Parathyroid adenoma (tissue), 2 donors: ENCODE measurements around the gene CTSA.
"Not testable (repeated sequence)": the region's sequence is repeated elsewhere in the genome, so short reads cannot be mapped to it uniquely, and the experiment has no call there.

ENCODE experiments used
- H2AFZ ChIP-seq: fragments of 300-600 bp; sonication (generic); one replicate; pipeline ENCODE4 v1.7.0; 2017; ENCODE audit warnings: antibody characterized with exemption, mild to moderate bottlenecking
- H3K27ac ChIP-seq: fragments of 300-600 bp; sonication (generic); one replicate; pipeline ENCODE4 v1.7.0; 2017
- H3K27me3 ChIP-seq: fragments of 300-600 bp; sonication (generic); one replicate; pipeline ENCODE4 v1.7.0; 2017; ENCODE audit warnings: low read length; ENCODE audit not compliant: control insufficient read depth, insufficient read depth
- H3K36me3 ChIP-seq: fragments of 300-600 bp; sonication (generic); one replicate; pipeline ENCODE4 v1.7.0; 2017; ENCODE audit warnings: low read length; ENCODE audit not compliant: control insufficient read depth, insufficient read depth
- H3K4me1 ChIP-seq: fragments of 300-600 bp; sonication (generic); one replicate; pipeline ENCODE4 v1.7.0; 2017; ENCODE audit warnings: control low read depth
- H3K4me2 ChIP-seq: fragments of 300-600 bp; sonication (generic); one replicate; pipeline ENCODE4 v1.7.0; 2017; ENCODE audit warnings: low read length
- H3K4me3 ChIP-seq: fragments of 300-600 bp; sonication (generic); one replicate; pipeline ENCODE4 v1.7.0; 2017; ENCODE audit warnings: low read depth, low read length
- H3K79me2 ChIP-seq: fragments of 300-600 bp; sonication (generic); one replicate; pipeline ENCODE4 v1.7.0; 2017; ENCODE audit warnings: control low read depth
- H3K9ac ChIP-seq: fragments of 300-600 bp; sonication (generic); one replicate; pipeline ENCODE4 v1.7.0; 2017; ENCODE audit warnings: mild to moderate bottlenecking
- H3K9me3 ChIP-seq: fragments of 300-600 bp; sonication (generic); one replicate; pipeline ENCODE4 v1.7.0; 2017; ENCODE audit warnings: low read length; ENCODE audit not compliant: control insufficient read depth
- CTCF ChIP-seq: fragments of 300-600 bp; sonication (generic); IDR thresholded peaks from one replicate; pipeline ENCODE4 v1.7.0; 2017; ENCODE audit warnings: antibody characterized with exemption, mild to moderate bottlenecking
- donor health status: primary hyperparathyroidism.

CTSA gene

GRCh38 chr20:45925821-45926506, 34.8 kb downstream of the CTSA start:
- H3K4me1 ChIP-seq: peaks cover 12% of the 10 kb centered on the region
- no peaks in the 10 kb centered on the region for H3K27me3 ChIP-seq
- no peak for TF ChIP-seq CTCF
- H2AFZ ChIP-seq: peak overlapping the region; percentile 30
- no peaks in the 10 kb centered on the region for H3K36me3 ChIP-seq
- no peak overlapping the region for H3K4me2 ChIP-seq
- H3K27ac ChIP-seq: peak overlapping the region; percentile 46
- H3K79me2 ChIP-seq: no peaks in the 10 kb centered on the region
- H3K4me3 ChIP-seq: no peak overlapping the region
- H3K9me3 ChIP-seq: no peaks in the 10 kb centered on the region
- H3K9ac ChIP-seq: no peak overlapping the region

- TF ChIP-seq CTCF: no peak
- no peak overlapping the region for H2AFZ ChIP-seq
Measured at GRCh38 chr20:45926731-45927070, 35.6 kb downstream of the CTSA start.

GRCh38 chr20:45927071-45927878, 36.1 kb downstream of the CTSA start:
- Histone ChIP-seq H3K36me3 (no peaks in the 10 kb centered on the region), H3K4me2 (no peak overlapping the region), H2AFZ (no peak overlapping the region), H3K4me3 (no peak overlapping the region), H3K27ac (no peak overlapping the region), H3K4me1 (peaks cover 12% of the 10 kb centered on the region), H3K79me2 (no peaks in the 10 kb centered on the region), H3K27me3 (no peaks in the 10 kb centered on the region), H3K9ac (no peak overlapping the region), H3K9me3 (no peaks in the 10 kb centered on the region)
- TF ChIP-seq CTCF: no peak

More at GRCh38 chr20:45926731-45927070, 35.6 kb downstream of the CTSA start:
- H3K4me1 ChIP-seq: peaks cover 12% of the 10 kb centered on the region
- H3K79me2 ChIP-seq: no peaks in the 10 kb centered on the region
- H3K36me3 ChIP-seq: no peaks in the 10 kb centered on the region
- no peak overlapping the region for H3K9ac ChIP-seq
- H3K27me3 ChIP-seq: no peaks in the 10 kb centered on the region
- no peak overlapping the region for H3K4me3 ChIP-seq
- no peak overlapping the region for H3K27ac ChIP-seq
- H3K4me2 ChIP-seq: no peak overlapping the region
- no peaks in the 10 kb centered on the region for H3K9me3 ChIP-seq

GRCh38 chr20:45931680-45932079, 40.5 kb downstream of the CTSA start:
- not testable (repeated sequence) for H3K79me2 ChIP-seq, H2AFZ ChIP-seq, H3K4me3 ChIP-seq, H3K9me3 ChIP-seq, H3K27ac ChIP-seq, H3K27me3 ChIP-seq, H3K4me2 ChIP-seq, H3K4me1 ChIP-seq, H3K36me3 ChIP-seq, H3K9ac ChIP-seq

- peak overlapping the region; percentile 95 for H3K27ac ChIP-seq
- H3K9ac ChIP-seq: peak overlapping the region; percentile 91
- H3K4me3 ChIP-seq: peak overlapping the region; percentile 97
- H3K36me3 ChIP-seq: no peaks in the 10 kb centered on the region
- H2AFZ ChIP-seq: peak overlapping the region; percentile 83
- peaks cover 5% of the 10 kb centered on the region for H3K79me2 ChIP-seq
- peak; percentile 41 for TF ChIP-seq CTCF
- H3K9me3 ChIP-seq: no peaks in the 10 kb centered on the region
- H3K27me3 ChIP-seq: no peaks in the 10 kb centered on the region
- peak overlapping the region; percentile 73 for H3K4me2 ChIP-seq
- peaks cover 5% of the 10 kb centered on the region for H3K4me1 ChIP-seq
Measured at GRCh38 chr20:45933266-45934045, 42.3 kb downstream of the CTSA start.
